Melanocyte of skin (primary cell): ENCODE measurements around the gene MOGAT1. TPM values are rescaled to one million over a fixed set of nuclear protein-coding genes. Genes with fewer than 3 reads are reported as not detected.

Experiments
- total RNA-seq, 2 donors: library from RNA; depleted of rRNA; stranded (reverse); fragments of >200 nt; gene quantifications; 2 replicates each; pipeline ENCODE4 v1.2.3, GENCODE V29; 2012

MOGAT1 gene, protein sequence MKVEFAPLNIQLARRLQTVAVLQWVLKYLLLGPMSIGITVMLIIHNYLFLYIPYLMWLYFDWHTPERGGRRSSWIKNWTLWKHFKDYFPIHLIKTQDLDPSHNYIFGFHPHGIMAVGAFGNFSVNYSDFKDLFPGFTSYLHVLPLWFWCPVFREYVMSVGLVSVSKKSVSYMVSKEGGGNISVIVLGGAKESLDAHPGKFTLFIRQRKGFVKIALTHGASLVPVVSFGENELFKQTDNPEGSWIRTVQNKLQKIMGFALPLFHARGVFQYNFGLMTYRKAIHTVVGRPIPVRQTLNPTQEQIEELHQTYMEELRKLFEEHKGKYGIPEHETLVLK
- not detected for total RNA-seq

DNA sequence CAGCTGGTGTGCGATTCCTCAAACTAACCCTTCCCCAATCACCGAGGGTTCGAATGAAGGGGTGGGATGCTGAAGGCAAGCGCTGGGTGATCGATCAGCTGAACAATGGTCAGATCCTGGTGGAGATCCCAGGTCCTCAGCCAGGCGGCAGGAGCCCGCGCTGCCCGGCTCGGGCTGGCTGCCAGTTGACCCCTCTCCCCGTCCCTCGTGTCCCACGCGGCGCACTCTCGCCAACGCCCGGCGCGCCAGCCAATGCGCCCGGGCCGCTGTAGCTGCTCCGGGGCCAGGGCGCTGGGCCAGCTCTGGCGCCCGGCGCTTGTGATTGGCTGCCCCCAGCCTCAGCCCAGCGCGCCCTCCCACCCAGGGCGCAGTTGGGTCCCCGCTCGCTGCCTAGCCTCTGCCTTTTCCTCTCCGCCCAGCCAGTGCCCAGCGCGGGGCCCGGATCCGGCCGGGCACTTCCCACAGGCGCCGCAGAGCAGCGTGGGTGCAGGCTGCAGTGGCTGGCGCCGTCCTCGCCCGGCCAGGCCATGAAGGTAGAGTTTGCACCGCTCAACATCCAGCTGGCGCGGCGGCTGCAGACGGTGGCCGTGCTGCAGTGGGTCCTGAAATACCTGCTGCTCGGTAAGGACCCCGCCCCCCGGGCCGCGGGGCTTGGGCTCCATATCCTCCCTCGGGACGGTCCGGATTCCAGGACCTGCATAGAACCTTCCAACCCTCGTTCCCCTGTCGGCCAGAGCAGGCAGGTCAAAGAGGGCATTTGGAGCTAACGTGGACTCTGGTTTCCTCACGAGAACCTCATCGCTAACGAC, at the start of gene MOGAT1:
TSS of gene MOGAT1 (plus strand) at position 400 of the 809 bp plus-strand sequence. CDS start at position 528, 128 bp downstream.

DNA sequence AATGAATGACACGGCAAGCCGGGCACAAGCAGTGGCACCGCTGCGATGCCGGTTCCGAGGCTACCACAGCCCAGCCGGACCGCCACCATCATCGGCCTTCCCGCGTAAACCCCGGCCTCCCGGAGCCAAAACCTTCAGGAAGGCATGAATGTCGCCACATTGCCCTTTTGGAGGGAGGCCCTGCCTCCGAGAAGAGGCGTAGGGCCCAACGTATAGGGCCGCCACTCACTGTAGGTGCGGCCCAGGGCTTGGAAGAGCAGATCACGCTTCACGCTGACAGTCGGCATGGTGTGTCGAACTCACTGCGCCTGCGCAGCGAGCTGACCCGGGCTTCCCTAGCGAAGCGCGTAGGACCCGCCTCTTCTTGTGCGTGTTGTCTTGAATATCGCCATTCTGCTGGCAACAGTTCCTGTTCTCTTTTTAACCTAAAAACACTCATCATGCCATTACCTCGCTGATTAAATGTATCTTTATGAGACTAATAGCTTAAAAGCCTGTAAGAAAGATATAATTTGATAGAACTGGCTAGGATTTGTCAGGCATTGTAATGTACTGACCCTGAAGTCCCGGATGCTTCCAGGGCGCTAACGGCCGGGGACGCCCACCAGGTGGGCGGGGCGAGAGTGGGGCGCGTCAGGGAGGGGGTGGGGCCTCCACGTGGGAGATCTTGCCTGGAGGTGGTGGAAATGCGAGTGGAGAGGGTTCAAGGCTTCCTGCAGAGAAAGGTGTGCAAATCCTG, 15.5 kb upstream of the MOGAT1 start, which contains the start of gene FARSB:
TSS of gene FARSB (minus strand) at position 306 of the 739 bp plus-strand sequence. CDS start at position 287, 19 bp downstream.

Other genes starting within 250 kb of the MOGAT1 start
- not detected for gene SGPP2, start 247.1 kb upstream of the MOGAT1 start, total RNA-seq
- gene FARSB, start 15.6 kb upstream of the MOGAT1 start, total RNA-seq, result 10 to 100 TPM; 15.5 to 31.0 TPM
- gene ACSL3, start 189.4 kb downstream of the MOGAT1 start, total RNA-seq, result 100 to 1,000 TPM; 363 to 531 TPM